Measurements from ENCODE around the gene CNTFR. TPM values are rescaled to one million over a fixed set of nuclear protein-coding genes. Genes with fewer than 3 reads are reported as not detected.
A peak's percentile ranks its signal among the peaks of the same experiment; 100 is the strongest.

Gene CNTFR
- total RNA-seq, 1 donor, result not detected

DNA sequence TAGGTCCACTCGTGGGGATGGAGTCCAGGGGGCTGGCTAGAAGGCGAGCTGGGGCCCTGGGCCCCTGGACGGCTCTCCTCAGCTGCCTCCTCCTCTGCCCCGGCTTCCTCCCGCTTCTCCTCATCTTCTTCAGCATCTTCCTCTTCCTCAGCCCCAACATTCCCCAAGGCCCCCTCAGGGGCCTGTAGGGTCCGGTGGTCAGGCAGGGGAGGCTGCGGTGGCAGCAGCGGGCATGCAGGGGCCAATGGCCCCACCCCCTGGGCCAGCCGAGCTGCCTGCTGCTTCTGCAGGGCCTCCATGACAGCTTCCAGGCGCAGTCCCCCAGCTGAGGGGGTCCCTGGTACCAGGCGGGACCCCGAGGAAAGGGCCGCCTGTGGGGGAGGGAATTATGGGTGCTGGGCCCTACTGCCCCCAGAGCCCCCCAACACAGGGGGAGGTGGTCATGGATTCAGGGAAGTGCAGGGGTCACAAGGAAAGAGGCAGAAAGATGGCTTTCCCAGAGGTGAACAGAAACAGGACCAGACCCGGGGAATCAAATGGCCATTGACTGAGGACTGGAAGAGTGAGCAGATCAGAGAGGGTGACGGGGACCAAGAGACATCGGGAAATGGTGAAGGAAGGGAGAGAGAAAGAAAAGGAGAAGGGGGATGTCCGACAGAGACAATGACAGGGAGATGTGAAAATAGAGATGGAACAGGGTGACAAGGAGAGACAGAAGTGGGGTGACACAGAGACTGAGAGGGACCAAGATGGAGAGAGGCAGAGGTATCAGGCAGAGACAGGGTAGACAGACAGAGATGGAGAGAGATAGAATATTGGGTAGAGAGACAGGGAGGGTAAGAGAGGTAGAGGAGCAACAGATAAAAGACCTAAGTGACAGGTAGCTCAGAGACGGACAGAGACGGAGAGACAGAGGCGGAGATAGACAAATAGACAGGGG lies 38.5 kb upstream of the CNTFR start:
- no peak for DNase-seq (ENCODE audit: low read depth)
- H3K4me3 ChIP-seq (ENCODE audit: low read depth, low read length), result no peak overlapping the region
- TF ChIP-seq, protein P1, sequence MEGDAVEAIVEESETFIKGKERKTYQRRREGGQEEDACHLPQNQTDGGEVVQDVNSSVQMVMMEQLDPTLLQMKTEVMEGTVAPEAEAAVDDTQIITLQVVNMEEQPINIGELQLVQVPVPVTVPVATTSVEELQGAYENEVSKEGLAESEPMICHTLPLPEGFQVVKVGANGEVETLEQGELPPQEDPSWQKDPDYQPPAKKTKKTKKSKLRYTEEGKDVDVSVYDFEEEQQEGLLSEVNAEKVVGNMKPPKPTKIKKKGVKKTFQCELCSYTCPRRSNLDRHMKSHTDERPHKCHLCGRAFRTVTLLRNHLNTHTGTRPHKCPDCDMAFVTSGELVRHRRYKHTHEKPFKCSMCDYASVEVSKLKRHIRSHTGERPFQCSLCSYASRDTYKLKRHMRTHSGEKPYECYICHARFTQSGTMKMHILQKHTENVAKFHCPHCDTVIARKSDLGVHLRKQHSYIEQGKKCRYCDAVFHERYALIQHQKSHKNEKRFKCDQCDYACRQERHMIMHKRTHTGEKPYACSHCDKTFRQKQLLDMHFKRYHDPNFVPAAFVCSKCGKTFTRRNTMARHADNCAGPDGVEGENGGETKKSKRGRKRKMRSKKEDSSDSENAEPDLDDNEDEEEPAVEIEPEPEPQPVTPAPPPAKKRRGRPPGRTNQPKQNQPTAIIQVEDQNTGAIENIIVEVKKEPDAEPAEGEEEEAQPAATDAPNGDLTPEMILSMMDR (IDR thresholded peaks at IDR 0.05; ENCODE audit: insufficient read depth, low read depth, low read length), result no peak

DNA sequence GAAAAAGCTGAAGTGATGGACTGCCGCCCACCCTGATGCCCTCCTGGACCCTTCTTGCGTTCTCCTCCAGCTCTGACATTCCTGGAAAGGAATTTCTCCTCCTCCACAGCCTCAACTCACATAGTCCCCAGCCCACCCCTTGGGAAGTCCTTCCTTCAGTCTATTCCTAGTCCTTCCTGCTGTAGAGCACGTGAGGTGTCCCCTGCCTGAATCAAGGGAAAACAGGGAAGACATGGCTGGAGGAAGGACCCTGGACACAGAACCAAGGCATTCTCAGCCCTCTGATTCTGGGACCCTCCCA lies 35.6 kb upstream of the CNTFR start:
- DNase-seq (ENCODE audit: low read depth), result no peak
- TF ChIP-seq, protein P1 (IDR thresholded peaks at IDR 0.05; ENCODE audit: insufficient read depth, low read depth, low read length), result no peak

DNA sequence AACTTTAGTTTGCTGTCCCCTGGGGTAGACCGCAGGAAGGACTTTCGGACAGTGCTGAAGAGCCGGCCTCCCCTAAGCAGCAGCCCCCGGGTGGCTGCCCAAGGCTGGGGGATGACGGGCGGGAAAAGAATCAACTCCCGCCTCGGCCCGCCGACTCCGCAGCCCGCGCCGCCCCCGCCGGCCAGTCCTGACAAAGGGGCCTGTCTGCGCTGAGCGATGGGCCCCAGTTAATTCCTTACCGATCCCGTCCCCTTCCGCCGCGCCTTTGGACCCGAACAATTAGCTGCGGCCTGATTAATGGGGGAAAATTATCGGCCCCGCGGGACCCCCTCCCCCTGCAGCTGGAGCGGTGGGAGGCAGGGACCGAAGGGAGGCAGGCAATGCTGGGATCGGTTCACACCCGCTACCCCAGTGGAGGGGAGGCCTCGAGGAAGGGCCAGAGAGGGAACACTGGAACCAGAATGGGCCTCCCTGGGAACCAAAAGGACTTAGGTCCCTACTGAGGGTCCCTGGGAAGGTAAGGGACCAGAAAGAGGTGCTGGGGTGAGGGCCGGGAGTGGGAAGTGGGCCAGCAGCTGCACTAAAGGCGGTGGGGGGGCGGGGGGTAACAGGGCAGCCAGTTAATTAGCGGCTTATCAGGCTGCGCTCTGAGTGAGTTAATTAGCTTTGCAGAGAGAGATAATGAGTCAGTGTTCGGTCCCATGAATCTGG lies 35.1 kb upstream of the CNTFR start:
- H3K4me3 ChIP-seq (ENCODE audit: low read depth, low read length), result no peak overlapping the region
- TF ChIP-seq, protein P1 (IDR thresholded peaks at IDR 0.05; ENCODE audit: insufficient read depth, low read depth, low read length), result no peak
- DNase-seq (ENCODE audit: low read depth), result no peak

More for the DNA sequence above, 35.6 kb upstream of the CNTFR start:
- H3K4me3 ChIP-seq (ENCODE audit: low read depth, low read length), result no peak overlapping the region

DNA sequence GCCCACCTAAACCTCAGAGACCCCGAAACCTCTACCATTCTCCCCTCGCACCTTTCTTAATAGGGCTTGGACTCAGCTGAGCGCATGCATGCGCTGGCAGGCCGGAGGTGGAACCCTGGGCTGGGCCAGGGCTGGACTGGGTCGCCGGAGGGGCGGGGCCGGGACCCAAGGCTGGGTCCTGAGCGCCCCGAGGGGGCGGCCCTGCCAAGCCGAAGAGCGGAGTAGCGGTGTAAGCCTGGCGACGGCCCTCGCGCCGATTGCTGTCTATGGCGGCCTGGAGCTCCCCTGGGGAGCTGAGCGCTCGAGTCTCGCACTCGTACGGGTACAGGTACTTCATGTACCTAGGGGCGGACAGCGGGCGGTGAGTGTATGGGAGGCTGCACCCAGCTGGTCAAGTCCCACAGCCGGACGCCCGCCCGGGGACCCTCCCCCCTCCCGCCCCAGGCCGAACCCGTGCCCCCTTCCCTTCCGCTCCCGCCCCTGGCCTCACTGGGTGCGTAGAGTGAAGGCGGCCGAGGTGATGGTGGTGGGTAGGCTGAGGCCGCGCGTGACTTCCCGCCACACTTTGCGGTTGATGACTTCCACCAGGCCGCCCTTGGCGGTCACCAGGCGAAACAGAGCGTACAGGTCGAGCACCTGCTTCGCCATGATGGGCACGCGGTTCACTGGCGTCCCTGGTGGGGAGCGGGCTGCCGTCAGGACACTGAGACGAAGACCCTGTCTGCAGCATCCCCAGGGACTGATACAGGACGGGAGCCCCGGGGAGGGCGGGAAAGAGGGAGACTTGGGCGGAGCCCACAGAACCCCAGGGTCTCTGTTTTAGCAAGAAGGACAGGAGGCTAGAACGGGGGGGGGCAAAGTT lies 34.1 kb upstream of the CNTFR start:
- TF ChIP-seq, protein P1 (IDR thresholded peaks at IDR 0.05; ENCODE audit: insufficient read depth, low read depth, low read length), result no peak
- no peak overlapping the region for H3K4me3 ChIP-seq (ENCODE audit: low read depth, low read length)
- DNase-seq (ENCODE audit: low read depth), result no peak

DNA sequence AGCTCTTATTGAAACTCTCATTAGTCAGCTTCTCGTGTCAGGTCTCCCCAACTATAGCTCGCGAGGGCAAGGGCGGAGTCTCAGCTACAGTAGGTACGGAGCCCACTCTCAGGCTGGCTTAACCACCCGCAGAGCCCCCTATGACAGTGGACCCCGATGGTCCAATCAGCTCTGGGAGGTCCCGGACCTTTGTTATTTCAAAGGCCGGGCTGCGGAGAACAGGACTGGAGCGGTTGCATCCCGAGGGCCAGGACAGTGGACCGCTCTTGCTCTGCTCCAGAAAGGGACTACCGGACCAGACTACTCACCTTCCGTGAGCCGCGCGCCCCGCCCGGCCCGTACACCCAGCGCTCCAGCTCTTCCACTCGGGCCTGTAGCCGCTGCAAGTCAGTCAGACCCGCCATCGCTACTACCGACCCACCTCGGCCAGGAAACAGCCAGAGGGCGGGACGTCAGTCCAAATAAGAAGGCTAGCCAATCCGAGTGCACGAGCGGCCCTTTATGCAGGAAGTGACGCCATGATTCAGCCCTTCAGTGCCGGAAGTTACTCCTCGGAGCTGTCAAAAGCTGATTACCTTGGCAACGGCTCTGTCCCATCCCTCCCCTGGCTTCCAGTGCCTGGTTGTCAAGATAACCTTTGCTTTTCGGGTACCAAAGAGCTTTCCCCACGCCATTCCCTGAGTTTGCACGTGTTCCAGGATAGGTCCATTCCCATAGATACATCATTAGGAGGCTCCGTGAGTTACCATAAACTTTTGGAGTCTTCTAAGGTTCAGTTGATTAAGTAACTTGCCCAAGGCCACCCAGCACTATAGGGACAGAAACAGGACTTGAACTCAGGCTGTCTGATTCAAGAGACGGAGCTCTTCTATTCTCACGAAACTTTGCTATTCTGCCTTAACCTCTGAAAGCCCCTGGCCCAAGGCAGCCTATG lies 30.8 kb upstream of the CNTFR start, which contains the start of gene DCTN3:
Gene DCTN3 (minus strand): TSS at position 435 of the 934 bp plus-strand sequence. CDS start 31 bp downstream, at position 404.
- DNase-seq (ENCODE audit: low read depth), result peak; percentile 95
- H3K4me3 ChIP-seq (ENCODE audit: low read depth, low read length), result peak within 1 kb of the TSS; percentile 69
- TF ChIP-seq, protein P1 (IDR thresholded peaks at IDR 0.05; ENCODE audit: insufficient read depth, low read depth, low read length), result no peak

All from fibroblast of villous mesenchyme (primary cell).